Choroid plexus epithelial cell (primary cell): ENCODE data around the gene PRR5L.
"Not testable (repeated sequence)": the region's sequence is repeated elsewhere in the genome, so short reads cannot be mapped to it uniquely, and the experiment has no call there.

Source experiments
- DNase-seq: peaks from one replicate; pipeline ENCODE4 v3.0.0-alpha.2; 2010; ENCODE audit warnings: low read depth
- H3K4me3 ChIP-seq: 2 replicates; pipeline ENCODE4 v1.5.1; 2011; ENCODE audit warnings: low read depth, mild to moderate bottlenecking, control low read depth, low read length, moderate library complexity
- TF ChIP-seq, protein P1 (sequence below): conservative IDR thresholded peaks from 2 replicates; pipeline ENCODE4 v1.5.1; 2011; ENCODE audit warnings: low read depth, mild to moderate bottlenecking, control low read depth, inconsistent platforms, low read length, moderate library complexity

Gene PRR5L

DNA sequence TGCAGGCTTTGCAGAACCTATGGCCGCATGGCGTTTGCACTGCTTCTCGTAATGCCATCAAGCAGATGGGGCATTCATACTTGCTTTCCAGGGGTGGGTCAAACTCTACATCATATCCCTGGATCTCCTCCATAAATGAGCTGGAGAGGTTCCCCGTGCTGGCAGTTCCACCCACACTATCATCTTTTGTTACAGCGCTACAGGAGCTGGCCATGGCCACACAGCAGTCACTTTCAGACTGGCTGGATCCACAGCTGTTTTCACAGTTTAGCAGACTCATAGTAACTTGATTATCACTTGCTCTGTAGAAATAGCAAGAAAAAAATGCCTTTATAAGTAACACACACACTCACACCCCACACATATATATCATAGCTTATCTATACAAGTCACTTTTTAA, 205.1 kb downstream of the PRR5L start:
- DNase-seq, result no peak
- no peak overlapping the region for H3K4me3 ChIP-seq
- TF ChIP-seq, protein P1, sequence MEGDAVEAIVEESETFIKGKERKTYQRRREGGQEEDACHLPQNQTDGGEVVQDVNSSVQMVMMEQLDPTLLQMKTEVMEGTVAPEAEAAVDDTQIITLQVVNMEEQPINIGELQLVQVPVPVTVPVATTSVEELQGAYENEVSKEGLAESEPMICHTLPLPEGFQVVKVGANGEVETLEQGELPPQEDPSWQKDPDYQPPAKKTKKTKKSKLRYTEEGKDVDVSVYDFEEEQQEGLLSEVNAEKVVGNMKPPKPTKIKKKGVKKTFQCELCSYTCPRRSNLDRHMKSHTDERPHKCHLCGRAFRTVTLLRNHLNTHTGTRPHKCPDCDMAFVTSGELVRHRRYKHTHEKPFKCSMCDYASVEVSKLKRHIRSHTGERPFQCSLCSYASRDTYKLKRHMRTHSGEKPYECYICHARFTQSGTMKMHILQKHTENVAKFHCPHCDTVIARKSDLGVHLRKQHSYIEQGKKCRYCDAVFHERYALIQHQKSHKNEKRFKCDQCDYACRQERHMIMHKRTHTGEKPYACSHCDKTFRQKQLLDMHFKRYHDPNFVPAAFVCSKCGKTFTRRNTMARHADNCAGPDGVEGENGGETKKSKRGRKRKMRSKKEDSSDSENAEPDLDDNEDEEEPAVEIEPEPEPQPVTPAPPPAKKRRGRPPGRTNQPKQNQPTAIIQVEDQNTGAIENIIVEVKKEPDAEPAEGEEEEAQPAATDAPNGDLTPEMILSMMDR, result no peak

DNA sequence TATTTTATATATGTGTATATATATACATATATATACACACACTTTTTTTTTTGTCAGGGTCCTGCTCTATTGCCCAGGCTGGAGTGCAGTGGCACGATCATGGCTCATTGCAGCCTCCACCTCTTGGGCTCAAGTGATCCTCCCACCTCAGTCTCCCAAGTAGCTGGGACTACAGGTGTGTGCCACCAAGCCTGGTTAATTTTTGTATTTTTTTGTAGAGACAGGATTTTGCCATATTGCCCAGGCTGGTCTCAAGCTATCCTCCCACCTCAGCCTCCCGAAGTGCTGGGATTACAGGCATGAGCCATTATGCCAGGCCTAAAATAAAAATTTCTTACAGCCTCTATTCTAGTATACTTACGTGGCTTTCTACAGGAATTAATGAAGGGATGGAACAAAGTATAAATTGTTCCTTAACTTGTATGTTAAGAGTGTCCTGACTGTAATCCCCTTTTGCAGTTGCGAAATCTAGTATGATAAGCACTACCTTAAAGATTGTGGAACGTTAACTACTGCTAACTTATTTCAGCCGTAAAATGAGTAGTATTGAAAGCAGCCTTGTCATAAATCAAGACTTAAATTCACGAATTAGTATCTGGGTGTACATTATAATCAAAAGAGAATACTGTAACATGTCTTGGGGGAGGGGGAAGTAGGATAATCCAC, 211.9 kb downstream of the PRR5L start:
- TF ChIP-seq, protein P1, result no peak
- DNase-seq, result no peak
- no peak overlapping the region for H3K4me3 ChIP-seq

DNA sequence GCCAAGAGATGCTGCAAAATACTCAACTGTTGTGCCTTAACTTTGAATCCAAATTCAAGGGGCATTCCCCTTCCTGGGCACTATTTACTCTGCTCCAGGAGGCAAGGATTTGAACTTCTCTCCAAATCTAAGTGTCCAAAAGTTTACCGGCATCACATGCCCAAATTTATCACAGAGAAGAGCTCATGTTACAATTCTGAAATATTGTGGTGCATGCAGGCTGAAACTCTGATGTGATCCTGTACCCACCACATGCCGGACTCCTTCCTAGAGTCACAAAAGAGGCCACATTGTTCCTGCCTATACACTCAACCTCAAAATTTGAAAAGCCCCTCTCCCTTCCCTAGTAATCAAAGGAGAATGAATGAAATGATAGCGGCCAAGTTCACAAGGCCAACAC, 212.7 kb downstream of the PRR5L start:
- TF ChIP-seq, protein P1, result no peak
- DNase-seq, result peak; percentile 31
- peak overlapping the region; percentile 80 for H3K4me3 ChIP-seq

DNA sequence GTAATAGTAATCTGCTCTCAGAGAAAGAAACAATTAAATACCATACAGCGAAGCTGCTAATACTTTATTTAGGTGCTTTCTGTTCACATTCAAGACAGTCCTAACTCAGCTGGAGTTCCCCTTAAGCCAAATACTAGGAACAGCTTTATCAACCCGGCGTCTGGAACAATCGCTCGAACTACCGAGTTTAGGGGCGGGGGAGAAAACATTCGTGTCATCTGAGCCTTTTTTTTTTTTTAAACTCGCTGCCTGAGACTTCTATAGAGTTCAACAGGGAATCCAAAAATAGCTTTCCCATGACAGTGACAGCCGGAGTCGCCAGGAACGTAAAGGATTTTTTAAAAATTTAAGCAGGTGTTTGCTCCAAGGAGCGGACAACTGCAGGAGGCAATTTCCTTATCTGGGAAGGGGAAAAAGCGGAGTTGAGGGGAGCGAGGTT, 213.1 kb downstream of the PRR5L start:
- H3K4me3 ChIP-seq, result peak overlapping the region; percentile 80
- DNase-seq, result peak; percentile 61
- TF ChIP-seq, protein P1, result no peak

DNA sequence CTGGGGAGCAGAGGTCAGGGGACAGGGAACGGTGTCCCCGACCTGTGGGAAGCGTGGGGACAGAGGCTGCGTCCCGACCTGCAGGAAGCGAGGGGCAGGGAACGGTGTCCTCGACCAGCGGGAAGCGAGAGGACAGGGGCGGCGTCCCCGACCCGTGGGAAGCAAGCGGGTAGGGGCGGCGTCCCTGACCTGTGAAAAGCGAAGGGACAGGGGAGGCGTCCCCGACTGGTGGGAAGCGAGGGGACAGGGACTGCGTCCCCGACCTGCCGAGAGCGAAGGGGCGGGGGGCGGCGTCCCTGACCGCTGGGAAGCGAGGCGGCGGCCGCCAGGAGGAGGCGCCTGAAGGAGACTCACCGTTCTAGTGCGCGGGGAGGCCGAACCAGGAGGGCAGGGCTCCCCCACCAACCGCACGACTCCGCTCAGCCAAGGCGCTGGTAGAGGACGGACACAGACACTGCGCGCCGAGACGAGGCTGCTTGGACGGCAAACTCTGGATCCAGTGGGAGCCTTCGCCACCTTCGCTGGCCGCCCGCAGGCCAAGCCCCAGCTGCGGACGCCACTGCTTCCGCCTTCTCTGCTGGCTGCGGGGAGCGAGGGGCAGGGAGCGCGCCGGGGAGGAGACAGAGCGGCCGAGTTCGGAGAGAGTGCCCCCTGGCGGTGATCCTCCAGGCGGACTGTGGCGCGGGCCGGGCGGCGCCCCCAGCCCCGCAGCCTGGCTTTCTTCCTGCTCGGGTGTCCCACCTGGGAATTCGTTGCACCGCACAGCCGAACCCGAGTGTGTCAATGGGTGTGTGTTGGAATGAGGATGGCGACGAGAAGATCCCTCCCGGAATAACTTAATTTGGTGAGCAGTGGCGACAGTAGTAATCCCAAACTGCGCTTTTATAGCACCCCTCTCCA, 213.9 kb downstream of the PRR5L start, which contains the start of gene TRAF6:
Gene TRAF6, minus strand, starts transcription at position 579 of the 900 bp plus-strand sequence. CDS start 8,757 bp downstream, outside the sequence.
- peak within 1 kb of the TSS; percentile 80 for H3K4me3 ChIP-seq
- TF ChIP-seq, protein P1, result peak; percentile 73
- DNase-seq, result peak; percentile 87

DNA sequence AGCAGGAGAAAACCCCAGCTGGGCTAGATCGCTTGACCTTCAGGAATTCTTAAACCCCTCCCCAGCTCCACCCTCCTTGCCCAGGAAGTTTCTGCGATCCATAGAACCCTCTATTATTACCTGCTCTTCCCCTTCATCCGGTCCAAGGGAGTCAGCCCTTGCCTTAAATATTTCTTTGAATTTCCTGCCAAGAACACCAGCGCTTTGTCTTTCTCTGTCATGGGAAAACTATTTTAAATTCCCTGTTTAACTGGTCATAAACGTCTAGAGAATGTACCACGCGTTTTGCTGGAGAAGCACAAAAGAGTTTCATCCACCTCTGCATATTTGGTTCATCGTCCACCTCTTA, 214.5 kb downstream of the PRR5L start:
- DNase-seq, result peak; percentile 39
- H3K4me3 ChIP-seq, result peak overlapping the region; percentile 80
- TF ChIP-seq, protein P1, result no peak

DNA sequence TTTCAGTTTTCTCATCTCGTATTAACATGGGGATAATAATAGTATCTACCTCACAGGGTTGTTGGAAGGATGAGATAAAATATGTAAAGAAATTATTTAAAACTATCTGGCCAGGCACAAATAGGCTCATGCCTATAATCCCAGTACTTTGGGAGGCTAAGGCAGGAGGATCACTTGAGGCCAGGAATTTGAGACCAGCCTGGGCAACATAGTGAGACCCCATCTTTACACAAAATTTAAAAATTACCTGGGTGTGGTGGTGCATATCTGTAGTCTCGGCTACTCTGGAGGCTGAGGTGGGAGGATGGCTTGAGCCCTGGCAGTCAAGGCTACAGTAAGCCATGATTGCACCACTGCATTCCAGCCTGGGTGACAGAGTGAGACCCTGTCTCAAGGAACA, 215.0 kb downstream of the PRR5L start:
- DNase-seq, H3K4me3 ChIP-seq: not testable (repeated sequence)
